HG03060 (cell line): ENCODE measurements around the gene PSPN.

Experiments used
- ATAC-seq: cut with Tn5 transposase; IDR thresholded peaks from one replicate; pipeline ENCODE4 v1.9.1; 2021; ENCODE audit warnings: low read depth, moderate number of reproducible peaks; ENCODE audit not compliant: unreplicated experiment

PSPN gene

DNA sequence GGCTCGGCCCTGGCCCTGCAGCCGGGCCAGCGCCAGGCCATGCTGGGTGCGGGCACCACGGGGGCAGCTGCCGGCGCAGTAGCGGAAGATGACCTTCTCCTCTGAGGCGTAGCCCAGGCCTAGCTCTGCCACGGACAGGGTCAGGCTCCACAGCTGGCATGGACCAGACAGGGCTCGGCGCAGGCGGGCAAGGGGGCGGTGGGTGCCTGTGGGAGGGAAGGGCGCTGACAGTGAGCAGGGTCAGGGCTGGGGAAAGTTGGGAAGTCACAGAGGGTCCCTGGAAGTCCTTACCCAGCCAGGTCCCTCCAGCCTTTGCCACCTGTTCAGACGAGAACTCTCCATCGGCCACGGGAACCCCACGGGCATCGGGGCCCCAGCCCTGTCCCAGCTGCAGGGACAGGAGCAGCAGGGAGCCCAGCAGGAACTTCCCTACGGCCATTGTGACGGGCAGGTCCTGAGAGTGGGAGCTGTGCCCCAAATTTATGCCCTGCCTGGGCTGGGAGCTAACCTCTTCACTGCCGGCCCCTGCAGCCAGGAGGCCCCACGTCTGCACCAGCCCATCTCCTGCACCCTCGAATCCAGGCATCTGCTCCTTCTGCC, at the start of gene PSPN:
TSS of gene PSPN (minus strand) at position 523 of the 600 bp plus-strand sequence. CDS start at position 439, 84 bp downstream.
- no peak for ATAC-seq

DNA sequence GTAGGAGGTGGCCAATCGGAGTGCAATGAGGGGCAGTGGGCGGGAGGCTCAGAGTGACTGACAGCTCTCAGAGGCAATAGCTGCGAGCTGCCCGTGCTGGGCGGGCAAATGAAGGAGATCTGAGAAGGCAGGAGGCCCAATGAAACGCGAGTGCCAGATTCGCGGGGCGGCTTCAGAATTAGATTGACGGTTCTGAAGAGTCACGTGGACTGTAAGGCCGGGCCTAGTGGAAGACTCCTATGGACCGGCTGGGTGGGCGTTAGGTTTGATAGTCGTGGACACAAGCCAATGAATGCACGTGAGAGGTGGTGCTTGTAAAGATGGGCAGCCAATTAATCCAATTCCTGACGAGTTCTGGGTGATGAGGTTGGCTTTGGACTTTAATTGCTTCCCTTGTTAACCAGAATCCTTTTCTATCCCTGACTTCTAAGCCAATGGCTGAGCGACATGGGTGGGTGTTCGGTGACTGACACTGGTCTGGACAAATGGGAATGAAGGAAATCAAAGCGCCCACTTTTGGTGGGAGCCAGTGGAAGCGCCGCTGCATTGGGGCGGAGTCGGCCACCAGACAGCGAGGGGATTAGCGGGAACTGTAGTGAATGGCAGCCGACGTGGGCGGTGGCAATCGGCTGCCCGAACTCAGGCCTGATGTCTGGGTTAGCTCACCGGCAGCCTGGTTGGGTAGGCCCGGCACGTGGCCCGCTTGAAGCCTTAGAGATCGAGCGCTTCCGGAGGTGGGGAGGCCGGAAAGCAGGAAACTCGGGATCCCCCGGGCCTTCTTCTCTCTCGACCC, 49.4 kb upstream of the PSPN start:
- ATAC-seq: peak; percentile 76

DNA sequence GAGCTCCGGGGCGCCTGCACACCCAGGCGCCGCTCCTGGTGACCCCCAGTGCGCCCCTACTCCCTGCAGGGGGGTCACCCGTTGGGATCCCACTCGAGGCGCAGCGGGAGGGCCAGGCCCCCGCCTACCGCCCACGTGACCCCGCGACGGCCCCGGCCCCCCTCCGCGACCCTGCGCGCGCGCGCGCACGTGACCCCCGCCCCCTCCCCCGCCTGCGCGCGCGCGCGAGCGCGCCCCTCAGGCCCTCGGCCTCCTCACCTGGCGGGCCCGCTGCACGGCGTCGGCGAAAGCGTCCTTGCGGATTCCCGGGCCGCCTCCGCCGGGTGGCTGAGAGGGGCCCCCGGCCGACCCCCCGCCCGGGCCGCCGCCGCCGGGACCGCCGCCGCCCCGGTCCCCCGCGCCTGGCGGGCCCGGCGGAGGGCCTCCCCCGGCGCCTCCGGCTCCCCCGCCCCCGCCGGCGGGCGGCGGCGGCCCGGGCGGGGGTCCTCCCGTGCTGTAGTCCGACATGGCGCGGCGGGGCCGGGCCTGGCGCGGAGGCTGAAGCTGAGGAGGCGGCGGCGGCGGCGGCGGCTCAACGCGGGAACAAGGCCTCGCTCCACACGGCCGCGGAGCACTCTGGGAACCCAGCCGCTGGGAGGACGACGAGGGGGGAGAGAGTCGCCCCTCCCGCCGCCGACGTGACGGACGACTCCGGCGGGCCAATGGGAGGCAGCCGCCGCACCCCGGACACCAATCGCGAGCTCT, 48.6 kb upstream of the PSPN start, which contains the start of gene KHSRP:
TSS of gene KHSRP (minus strand) at position 617 of the 744 bp plus-strand sequence. CDS start at position 507, 110 bp downstream.
- no peak for ATAC-seq

GRCh38 chr19:6423499-6424194, 47.9 kb upstream of the PSPN start:
- no peak for ATAC-seq

DNA sequence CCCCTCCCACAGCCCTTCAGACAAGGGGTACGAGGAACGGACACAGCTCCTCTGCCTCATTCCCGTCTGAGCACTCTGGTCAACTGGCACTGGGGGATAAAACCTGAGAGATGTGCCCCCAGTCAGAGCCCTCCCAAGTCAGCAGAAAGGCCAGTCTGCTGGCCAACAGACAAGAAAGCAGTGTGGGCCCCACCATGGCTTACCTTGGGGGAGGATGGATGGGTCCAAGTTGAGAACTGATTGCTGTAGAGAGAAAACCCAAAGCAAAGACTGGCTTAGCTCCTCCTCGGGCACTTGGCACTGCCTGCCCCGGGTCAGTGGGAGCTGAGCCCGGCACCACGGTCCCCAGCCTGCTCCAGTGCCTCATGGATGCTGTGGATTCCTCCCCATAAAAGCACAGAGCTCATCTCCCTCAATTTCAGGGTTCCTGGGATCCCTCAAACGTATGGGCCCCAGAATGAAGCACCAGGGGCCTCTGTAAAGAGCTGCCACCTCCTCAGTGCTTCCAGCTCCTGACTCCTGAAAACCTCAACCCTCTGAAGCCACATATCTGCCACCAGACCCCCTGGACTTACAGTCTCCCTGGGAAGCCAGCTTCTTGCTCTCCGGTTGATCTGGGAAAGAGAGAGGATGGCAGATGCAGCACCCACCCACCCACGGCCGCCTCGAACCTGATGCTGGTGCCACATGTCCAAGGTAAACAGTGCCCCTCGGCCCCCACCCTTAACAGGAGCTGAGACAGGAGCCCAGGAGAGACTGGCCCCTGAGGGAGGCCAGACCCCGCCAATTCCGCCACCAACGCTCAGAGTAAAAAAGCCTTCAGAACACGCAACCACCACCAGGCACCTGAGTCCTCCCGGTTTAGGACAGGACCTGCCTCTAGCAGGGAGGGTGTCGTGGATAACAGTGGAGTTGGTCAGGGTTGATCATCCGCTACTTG, 45.6 kb upstream of the PSPN start:
- no peak for ATAC-seq

DNA sequence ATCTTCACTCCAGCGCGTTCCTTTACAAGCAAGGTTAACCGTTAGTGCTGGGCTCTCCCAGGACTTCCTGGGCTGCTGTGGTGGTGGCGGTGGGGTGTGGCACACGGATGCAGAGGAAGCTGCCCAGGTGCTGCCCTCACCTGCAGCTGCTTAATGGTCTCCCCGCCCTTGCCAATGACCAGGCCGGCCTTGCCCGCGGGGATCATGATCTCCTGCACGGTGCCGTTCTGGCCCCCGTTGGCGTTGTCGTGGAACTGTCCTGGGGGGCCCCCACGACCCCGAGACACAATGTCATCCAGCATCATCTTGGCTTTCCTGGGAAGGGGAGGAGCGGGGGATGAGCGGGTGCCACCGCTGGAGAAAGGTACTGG, 42.8 kb upstream of the PSPN start:
- ATAC-seq: no peak

- no peak for ATAC-seq
Observed at GRCh38 chr19:6417713-6418561, 42.2 kb upstream of the PSPN start.

DNA sequence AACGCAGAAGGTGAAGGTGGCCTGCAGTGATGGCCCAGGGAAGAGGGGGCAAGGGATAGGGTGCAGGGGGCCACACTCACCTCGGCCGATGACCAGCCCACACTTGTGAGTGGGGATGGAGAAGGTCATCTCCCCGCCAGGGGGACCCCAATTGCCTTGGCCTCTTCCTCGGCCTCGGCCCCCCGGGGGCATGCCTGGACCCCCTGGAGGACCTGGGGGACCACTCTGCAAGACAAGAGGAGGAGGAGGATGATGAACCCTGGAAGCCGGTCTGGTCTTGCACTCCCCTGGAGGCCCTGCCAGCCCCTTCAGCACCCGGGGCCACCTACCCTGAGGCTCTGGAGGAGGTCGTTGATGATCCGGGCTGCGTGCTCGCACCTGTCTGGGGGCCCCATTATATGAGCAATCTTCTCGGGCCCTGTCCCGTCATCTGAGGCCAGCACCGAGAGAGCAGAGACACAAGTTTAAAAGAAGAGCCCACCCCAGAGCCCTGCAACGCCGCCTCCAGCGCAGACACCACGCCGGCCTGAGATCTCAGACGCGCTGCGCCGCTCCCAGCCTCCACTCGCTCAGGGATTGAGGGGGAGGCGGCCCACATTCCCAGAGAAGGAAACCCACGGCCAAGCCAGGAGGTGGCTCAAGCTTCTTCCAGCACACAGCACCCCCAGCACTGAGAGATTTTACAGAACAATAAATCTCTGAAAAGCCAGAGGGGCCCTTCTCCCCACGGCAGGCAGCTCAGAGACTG, 41.1 kb upstream of the PSPN start:
- no peak for ATAC-seq

- ATAC-seq: no peak
Observed at GRCh38 chr19:6415591-6416190, 40.0 kb upstream of the PSPN start.

GRCh38 chr19:6414793-6415590, 39.3 kb upstream of the PSPN start:
- ATAC-seq: no peak

- ATAC-seq: no peak
Observed at GRCh38 chr19:6413721-6414643, 38.2 kb upstream of the PSPN start.

- ATAC-seq: no peak
Observed at GRCh38 chr19:6413291-6413690, 37.6 kb upstream of the PSPN start.

- no peak for ATAC-seq
Observed at GRCh38 chr19:6412447-6413091, 36.8 kb upstream of the PSPN start.

DNA sequence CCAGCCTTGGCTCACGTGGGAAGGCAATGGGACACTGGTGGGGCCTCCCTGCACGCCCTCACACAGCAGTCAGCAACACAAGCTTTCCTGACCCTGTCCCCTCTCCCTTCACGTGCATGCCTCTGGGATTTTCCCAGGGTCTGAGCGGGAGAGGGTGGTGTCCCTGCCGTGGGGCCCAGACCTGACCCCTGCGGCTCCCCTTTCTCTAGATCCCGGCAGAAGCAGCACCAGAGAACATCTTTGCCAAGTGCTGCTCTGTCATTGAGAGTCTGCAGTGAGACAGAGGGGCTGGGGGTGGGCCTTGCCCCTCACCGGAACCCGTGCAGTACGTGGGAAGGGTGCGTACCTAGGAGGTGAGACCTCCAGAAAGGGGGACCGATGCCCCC, 36.3 kb upstream of the PSPN start:
- ATAC-seq: no peak

DNA sequence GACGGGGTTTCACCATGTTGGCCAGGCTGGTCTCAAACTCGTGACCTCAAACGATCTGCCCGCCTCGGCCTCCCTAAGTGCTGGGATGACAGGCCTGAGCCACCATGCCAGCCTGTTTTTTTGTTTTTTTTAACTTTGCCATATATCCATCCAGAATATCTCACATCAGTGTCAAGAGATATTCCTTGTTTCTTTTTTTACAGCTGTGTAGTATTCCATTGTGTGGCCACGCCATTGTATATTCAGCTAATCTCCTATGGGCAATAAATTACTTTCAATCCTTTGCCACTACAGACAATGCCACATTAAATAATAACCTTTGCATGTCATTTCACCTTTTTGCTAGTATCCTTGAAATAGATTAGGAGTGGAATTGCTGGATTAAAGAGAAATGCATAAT, 33.6 kb upstream of the PSPN start:
- ATAC-seq: no peak
